CD4-positive, alpha-beta T cell (primary cell): Measurements from ENCODE around the gene RHPN2. TPM values are rescaled to one million over a fixed set of nuclear protein-coding genes. Genes with fewer than 3 reads are reported as not detected.

Experiments used
- ATAC-seq: fragments of 200-7000 bp; cut with Tn5 transposase; one replicate; pipeline ENCODE4 v1.10.0; 2022; ENCODE audit warnings: mild to moderate bottlenecking; ENCODE audit not compliant: poor library complexity
- CTCF ChIA-PET: fragments of 350-600 bp; sonication (Branson Sonifier 250); formaldehyde crosslinking; loops from one replicate; lab custom pipeline; 2021; ENCODE audit warnings: antibody characterized with exemption, inconsistent platforms; lab: Charles Lee
- POLR2A ChIA-PET: fragments of 350-600 bp; sonication (Branson Sonifier 250); formaldehyde crosslinking; loops from one replicate; lab custom pipeline; 2021; ENCODE audit warnings: antibody characterized with exemption, inconsistent platforms; lab: Charles Lee
- DNase-seq, 14 experiments: peaks; one replicate each; pipeline ENCODE4 v3.0.0-alpha.2; 2013 to 2020; ENCODE audit warnings: mixed read lengths in 2 of 14
- H3K27ac ChIP-seq, 2 donors: one replicate each; pipeline versions ENCODE4 v1.5.1 to v1.7.0; 2013; ENCODE audit warnings: low read length in 2 of 2, low read depth in 1 of 2, mild to moderate bottlenecking in 1 of 2
- H3K27me3 ChIP-seq, 2 experiments: 1 replicate in 1 of 2; 2 replicates in 1 of 2; pipeline versions ENCODE4 v1.6.1 to v1.7.0; 2013; ENCODE audit warnings: low read length in 2 of 2, control low read depth in 1 of 2, mild to moderate bottlenecking in 1 of 2, moderate library complexity in 1 of 2; ENCODE audit not compliant: insufficient read depth in 2 of 2, control insufficient read depth in 1 of 2
- H3K36me3 ChIP-seq: one replicate; pipeline ENCODE4 v1.6.1; 2013; ENCODE audit warnings: low read length, control low read depth; ENCODE audit not compliant: insufficient read depth
- H3K4me1 ChIP-seq: one replicate; pipeline ENCODE4 v1.6.1; 2013; ENCODE audit warnings: low read length, control low read depth; ENCODE audit not compliant: insufficient read depth
- H3K4me3 ChIP-seq: one replicate; pipeline ENCODE4 v1.5.1; 2013; ENCODE audit warnings: mild to moderate bottlenecking, low read length, moderate library complexity
- H3K9me3 ChIP-seq, 2 experiments: 1 replicate in 1 of 2; 2 replicates in 1 of 2; pipeline versions ENCODE4 v1.6.1 to v1.7.0; 2013; ENCODE audit warnings: low read length in 2 of 2, mild to moderate bottlenecking in 2 of 2, control low read depth in 1 of 2, moderate library complexity in 1 of 2; ENCODE audit not compliant: control insufficient read depth in 1 of 2, insufficient read depth in 1 of 2
- H3K27ac Mint-ChIP-seq: one replicate; pipeline ENCODE4 v1.8.0; 2020; ENCODE audit warnings: mixed read lengths
- H3K27me3 Mint-ChIP-seq: one replicate; pipeline ENCODE4 v1.8.0; 2021; ENCODE audit warnings: mixed read lengths
- H3K36me3 Mint-ChIP-seq: one replicate; pipeline ENCODE4 v1.8.0; 2021; ENCODE audit warnings: low read depth, mixed read lengths
- H3K4me1 Mint-ChIP-seq: one replicate; pipeline ENCODE4 v1.8.0; 2021; ENCODE audit warnings: low read depth, mixed read lengths
- H3K4me3 Mint-ChIP-seq: one replicate; pipeline ENCODE4 v1.8.0; 2020; ENCODE audit warnings: mild to moderate bottlenecking, mixed read lengths
- H3K9me3 Mint-ChIP-seq: one replicate; pipeline ENCODE4 v1.8.0; 2020; ENCODE audit warnings: mixed read lengths
- intact Hi-C, 2 experiments: fragments of 100-400 bp; cut with DNase I in 1 of 2; cut with micrococcal nuclease in 1 of 2; formaldehyde crosslinking; loops; one replicate each; pipeline versions ENCODE4 v1.15.1 to v1.9.0; 2023 to 2025; cut with DNase I, micrococcal nuclease
- total RNA-seq, 174 experiments: library from RNA in 2 of 174; stranded (reverse) in 2 of 174; gene quantifications; one replicate each; pipeline ENCODE4 v1.2.3 and lab custom pipeline; 2021 to 2026
- TF ChIP-seq, protein P1 (sequence below): fragments of 200-600 bp; IDR thresholded peaks from one replicate; pipeline ENCODE4 v1.8.0; 2022; ENCODE audit warnings: antibody characterized with exemption, mild to moderate bottlenecking

RHPN2 gene
- total RNA-seq, 2 experiments from 2014 or later, result 0.08 TPM; not detected in 1

DNA sequence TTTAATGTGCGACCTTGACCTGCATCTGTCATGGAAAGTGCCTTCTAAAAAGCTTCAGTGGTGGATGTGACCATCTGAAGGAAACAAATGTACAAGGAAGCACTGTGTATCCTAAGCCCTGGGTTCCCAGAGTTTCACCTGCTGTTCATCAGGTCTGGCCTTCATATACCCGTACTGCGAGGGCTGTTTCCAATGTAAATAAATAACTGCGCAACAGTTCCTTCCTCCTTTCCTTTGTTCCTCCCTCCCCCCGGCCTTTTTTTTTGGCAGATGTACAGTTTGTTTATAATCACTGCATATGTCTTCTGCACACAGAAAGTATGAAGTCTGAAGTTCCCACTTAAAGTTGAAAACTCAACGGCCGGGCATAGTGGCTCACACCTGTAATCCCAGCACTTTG lies 87.4 kb downstream of the RHPN2 start:
- CTCF ChIA-PET, result interaction anchor here (1.5 kb wide), 1 partner anchor 29 kb away, joined by 4 read pairs; no protein-coding TSS in a partner anchor
- Mint-ChIP-seq H3K4me1 (peaks cover 10% of the 10 kb centered on the region), H3K27me3 (no peaks in the 10 kb centered on the region), H3K9me3 (no peaks in the 10 kb centered on the region), H3K27ac (no peak overlapping the region), H3K4me3 (no peak overlapping the region), H3K36me3 (no peaks in the 10 kb centered on the region)
- intact Hi-C loops, result loop anchor here (2.0 to 10.0 kb wide), 5 partner anchors 108 to 548 kb away; partner anchors contain the start of genes GPATCH1 (in 1 of the 2), NUDT19 (in 1 of the 2), PDCD5 (in 1 of the 2) and PEPD (in 1 of the 2)
- POLR2A ChIA-PET, result no interaction called here
- TF ChIP-seq, protein P1, sequence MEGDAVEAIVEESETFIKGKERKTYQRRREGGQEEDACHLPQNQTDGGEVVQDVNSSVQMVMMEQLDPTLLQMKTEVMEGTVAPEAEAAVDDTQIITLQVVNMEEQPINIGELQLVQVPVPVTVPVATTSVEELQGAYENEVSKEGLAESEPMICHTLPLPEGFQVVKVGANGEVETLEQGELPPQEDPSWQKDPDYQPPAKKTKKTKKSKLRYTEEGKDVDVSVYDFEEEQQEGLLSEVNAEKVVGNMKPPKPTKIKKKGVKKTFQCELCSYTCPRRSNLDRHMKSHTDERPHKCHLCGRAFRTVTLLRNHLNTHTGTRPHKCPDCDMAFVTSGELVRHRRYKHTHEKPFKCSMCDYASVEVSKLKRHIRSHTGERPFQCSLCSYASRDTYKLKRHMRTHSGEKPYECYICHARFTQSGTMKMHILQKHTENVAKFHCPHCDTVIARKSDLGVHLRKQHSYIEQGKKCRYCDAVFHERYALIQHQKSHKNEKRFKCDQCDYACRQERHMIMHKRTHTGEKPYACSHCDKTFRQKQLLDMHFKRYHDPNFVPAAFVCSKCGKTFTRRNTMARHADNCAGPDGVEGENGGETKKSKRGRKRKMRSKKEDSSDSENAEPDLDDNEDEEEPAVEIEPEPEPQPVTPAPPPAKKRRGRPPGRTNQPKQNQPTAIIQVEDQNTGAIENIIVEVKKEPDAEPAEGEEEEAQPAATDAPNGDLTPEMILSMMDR, result no peak
- Histone ChIP-seq H3K27ac (no peak overlapping the region), H3K4me1 (peaks cover 10% of the 10 kb centered on the region), H3K4me3 (no peak overlapping the region), H3K9me3 (no peaks in the 10 kb centered on the region), H3K36me3 (no peaks in the 10 kb centered on the region), H3K27me3 (no peaks in the 10 kb centered on the region)
- DNase-seq (no peak), ATAC-seq (no peak)

DNA sequence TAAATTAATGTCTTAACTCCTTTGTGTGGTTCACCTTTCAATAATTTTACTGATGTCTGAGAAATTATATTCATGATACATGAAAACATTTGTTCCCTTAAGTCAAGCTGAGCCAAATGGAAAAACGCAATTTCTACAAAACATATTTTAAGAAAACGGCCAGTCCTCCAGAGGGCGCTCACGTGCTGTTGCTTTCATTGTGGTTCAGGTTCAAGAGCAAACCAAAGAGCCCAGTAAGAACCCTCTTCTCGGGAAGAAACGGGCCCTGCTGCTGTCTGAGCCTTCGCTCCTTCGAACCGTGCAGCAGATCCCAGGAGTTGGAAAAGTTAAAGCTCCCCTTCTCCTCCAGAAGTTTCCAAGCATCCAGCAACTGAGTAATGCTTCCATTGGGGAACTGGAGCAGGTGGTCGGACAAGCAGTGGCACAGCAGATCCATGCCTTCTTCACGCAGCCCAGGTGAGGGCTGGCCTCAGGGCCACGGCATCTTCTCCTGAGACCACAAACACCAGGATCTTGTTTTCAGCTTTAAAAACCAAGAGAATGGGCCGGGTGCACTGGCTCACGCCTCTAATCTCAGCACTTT lies 88.4 kb downstream of the RHPN2 start:
- intact Hi-C loops, result loop anchor here (1.0 to 10.0 kb wide), 6 partner anchors 108 to 548 kb away; partner anchors contain the start of genes GPATCH1 (in 1 of the 2), NUDT19 (in 1 of the 2), PDCD5 (in 1 of the 2) and PEPD (in 1 of the 2)
- ATAC-seq, result no peak
- H3K27ac Mint-ChIP-seq, result no peak overlapping the region

DNA sequence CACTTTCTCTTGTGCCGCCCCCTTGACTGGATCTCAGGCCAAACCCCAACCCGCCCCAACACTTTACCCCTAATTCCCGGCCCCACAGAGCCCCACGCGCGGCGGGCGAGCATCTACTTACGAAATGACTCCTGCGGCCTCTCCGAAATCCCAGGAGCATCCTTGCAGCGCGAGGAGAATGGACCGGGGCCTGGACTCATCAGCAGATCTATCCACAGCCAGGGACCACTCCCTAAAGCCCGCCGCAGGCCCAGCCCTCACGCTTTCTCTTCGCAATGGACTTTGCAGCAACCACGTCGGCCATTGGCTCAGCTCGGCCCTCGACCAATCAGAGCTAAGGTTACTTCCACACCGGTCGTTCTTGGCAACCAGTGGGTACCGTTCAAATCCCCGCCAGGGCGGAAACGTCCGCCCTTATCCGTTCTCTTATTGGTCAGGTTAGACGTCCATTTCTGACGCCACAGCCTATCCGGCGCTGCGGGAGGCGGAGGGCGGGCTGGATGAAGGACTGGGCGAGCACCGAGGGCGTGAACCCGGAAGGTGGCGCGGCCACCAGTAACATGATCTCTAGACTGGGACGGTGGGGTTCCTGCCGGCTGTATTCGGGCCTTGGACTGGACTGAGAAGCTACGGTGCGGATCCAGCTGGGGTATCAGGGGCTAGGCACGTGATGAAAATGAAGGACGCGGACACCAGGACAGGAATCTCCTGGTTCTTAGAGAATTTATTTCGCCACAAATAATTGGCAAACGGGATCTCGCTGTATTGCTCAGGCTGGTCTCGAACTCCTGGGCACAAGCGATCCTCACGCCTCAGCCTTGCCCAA lies 92.8 kb downstream of the RHPN2 start, which contains the start of the genes CEP89 and FAAP24:
TSS of gene CEP89 (minus strand) at position 244 of the 826 bp plus-strand sequence. CDS start at position 160, 84 bp downstream.
TSS of gene FAAP24 (plus strand) at position 528 of the 826 bp plus-strand sequence. CDS start 955 bp downstream, outside the sequence.
- Mint-ChIP-seq H3K27ac (peak within 1 kb of the TSS; percentile 79), H3K4me3 (peak within 1 kb of the TSS; percentile 96), H3K27me3 (no peaks in the 10 kb centered on the region), H3K36me3 (peaks cover 13% of the 10 kb centered on the region), H3K4me1 (peaks cover 22% of the 10 kb centered on the region), H3K9me3 (no peaks in the 10 kb centered on the region)
- H3K27ac ChIP-seq, result peak within 1 kb of the TSS; percentile 55 to 76
- ChIA-PET CTCF (interaction anchor here (0.9 kb wide), 1 partner anchor 206 kb away, joined by 3 read pairs; no protein-coding TSS in a partner anchor), POLR2A (interaction anchor here (0.7 to 1.6 kb wide), 10 partner anchors 10 to 627 kb away, joined by 3 to 11 read pairs (median 3); partner anchors contain the start of genes ANKRD27, DPY19L3, NUDT19 and PDCD5)
- no peaks in the 10 kb centered on the region for H3K9me3 ChIP-seq
- DNase-seq, result peak; percentile 95 to 100 (median 98)
- H3K27me3 ChIP-seq, result no peaks in the 10 kb centered on the region
- peak within 1 kb of the TSS; percentile 60 for H3K4me3 ChIP-seq
- ATAC-seq, result peak; percentile 99
- intact Hi-C loops, result loop anchor here (1.0 to 10.0 kb wide), 9 partner anchors 109 to 625 kb away; partner anchors contain the start of genes GPATCH1 (in 2 of the 2), ANKRD27 (in 1 of the 2), CEBPG (in 1 of the 2) and DPY19L3 (in 1 of the 2)
- TF ChIP-seq, protein P1, result no peak
- H3K4me1 ChIP-seq, result peaks cover 23% of the 10 kb centered on the region
- no peaks in the 10 kb centered on the region for H3K36me3 ChIP-seq

More for the DNA sequence above, 88.4 kb downstream of the RHPN2 start:
- TF ChIP-seq, protein P1, result peak; percentile 80
- no peaks in the 10 kb centered on the region for H3K36me3 ChIP-seq
- H3K9me3 ChIP-seq, result no peaks in the 10 kb centered on the region
- ChIA-PET POLR2A (no interaction called here), CTCF (interaction anchor here (0.6 to 1.5 kb wide), 4 partner anchors 12 to 149 kb away, joined by 3 to 4 read pairs (median 3); no protein-coding TSS in a partner anchor)
- peak; percentile 50 to 83 (median 66) for DNase-seq
- Mint-ChIP-seq H3K36me3 (peaks cover 5% of the 10 kb centered on the region), H3K9me3 (no peaks in the 10 kb centered on the region), H3K4me1 (peaks cover 18% of the 10 kb centered on the region), H3K27me3 (no peaks in the 10 kb centered on the region), H3K4me3 (peak overlapping the region; percentile 59)
- H3K27ac ChIP-seq, result no peak overlapping the region
- H3K4me1 ChIP-seq, result peaks cover 14% of the 10 kb centered on the region
- no peaks in the 10 kb centered on the region for H3K27me3 ChIP-seq
- H3K4me3 ChIP-seq, result no peak overlapping the region
